Hematopoietic multipotent progenitor cell treated with erythropoietin and hydrocortisone succinate and interleukin-3 and kit ligand, for 15 days (in vitro differentiated cells): ENCODE data around the gene ATP5PD.

ENCODE experiments used
- DNase-seq: peaks from one replicate; pipeline ENCODE4 v3.0.0-alpha.2; 2015; ENCODE audit warnings: low spot score

ATP5PD gene

GRCh38 chr17:74994440-74994839, 52.3 kb downstream of the ATP5PD start:
- DNase-seq = no peak

GRCh38 chr17:74992223-74992622, 54.5 kb downstream of the ATP5PD start:
- no peak for DNase-seq

DNA sequence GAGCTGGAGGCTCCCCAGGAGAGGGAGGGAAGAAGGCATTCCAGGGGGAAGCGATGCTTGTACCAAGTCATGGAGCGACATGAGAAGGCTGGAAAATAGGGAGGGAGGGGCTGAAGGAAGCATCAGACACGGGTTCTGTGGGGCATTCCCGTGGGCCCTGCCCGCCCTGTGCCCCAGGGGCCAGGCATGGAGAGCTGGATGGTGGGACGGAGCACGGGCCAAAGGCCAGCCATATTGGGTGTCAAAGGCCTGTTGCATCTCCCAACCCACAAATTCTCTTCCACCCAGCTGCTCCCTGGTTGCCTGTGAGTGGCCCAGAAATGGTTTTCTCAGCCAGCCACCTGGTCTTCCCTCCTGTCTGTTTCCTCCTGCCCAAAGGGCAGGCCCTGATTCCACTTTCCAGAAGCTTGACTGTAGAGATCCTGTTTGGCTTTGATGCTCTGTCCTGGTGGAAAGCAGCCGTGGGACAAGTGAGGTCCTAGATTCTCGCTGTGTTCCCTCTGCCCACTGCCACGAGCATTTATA, 56.1 kb downstream of the ATP5PD start:
- DNase-seq = no peak
